SJCRH30 (cell line): Measurements from ENCODE around the gene GSTO1. TPM values are rescaled to one million over a fixed set of nuclear protein-coding genes. Genes with fewer than 3 reads are reported as not detected.

Source experiments
- DNase-seq, 2 experiments: peaks; one replicate each; pipeline ENCODE4 v3.0.0-alpha.2; 2015 to 2020
- H3K27ac ChIP-seq: fragments of 250-450 bp; sonication (Bioruptor Pico); 2 replicates; pipeline ENCODE4 v1.5.1; 2020; ENCODE audit warnings: mild to moderate bottlenecking, moderate library complexity
- H3K27me3 ChIP-seq: fragments of 250-450 bp; sonication (Bioruptor Pico); 2 replicates; pipeline ENCODE4 v1.5.1; 2020; ENCODE audit warnings: mild to moderate bottlenecking, moderate library complexity
- H3K36me3 ChIP-seq: fragments of 250-450 bp; sonication (Bioruptor Pico); 2 replicates; pipeline ENCODE4 v1.5.1; 2020; ENCODE audit warnings: mild to moderate bottlenecking, moderate library complexity
- H3K4me1 ChIP-seq: fragments of 250-450 bp; sonication (Bioruptor Pico); 2 replicates; pipeline ENCODE4 v1.5.1; 2020; ENCODE audit warnings: mild to moderate bottlenecking, moderate library complexity
- H3K4me3 ChIP-seq: fragments of 250-450 bp; sonication (Bioruptor Pico); 2 replicates; pipeline ENCODE4 v1.5.1; 2020; ENCODE audit warnings: mild to moderate bottlenecking, moderate library complexity
- H3K9me3 ChIP-seq: fragments of 250-450 bp; sonication (Bioruptor Pico); replicated peaks from 2 replicates; pipeline ENCODE4 v1.5.1; 2020; ENCODE audit warnings: mild to moderate bottlenecking, moderate library complexity
- total RNA-seq: library from RNA; depleted of rRNA; stranded (reverse); fragments of >200 nt; shearing (Covaris generic); gene quantifications from 2 replicates; pipeline ENCODE4 v1.2.3, GENCODE V29; 2014; rRNA removed

Gene GSTO1
- total RNA-seq, 1 experiment from 2014 or later = 51.7 TPM

DNA sequence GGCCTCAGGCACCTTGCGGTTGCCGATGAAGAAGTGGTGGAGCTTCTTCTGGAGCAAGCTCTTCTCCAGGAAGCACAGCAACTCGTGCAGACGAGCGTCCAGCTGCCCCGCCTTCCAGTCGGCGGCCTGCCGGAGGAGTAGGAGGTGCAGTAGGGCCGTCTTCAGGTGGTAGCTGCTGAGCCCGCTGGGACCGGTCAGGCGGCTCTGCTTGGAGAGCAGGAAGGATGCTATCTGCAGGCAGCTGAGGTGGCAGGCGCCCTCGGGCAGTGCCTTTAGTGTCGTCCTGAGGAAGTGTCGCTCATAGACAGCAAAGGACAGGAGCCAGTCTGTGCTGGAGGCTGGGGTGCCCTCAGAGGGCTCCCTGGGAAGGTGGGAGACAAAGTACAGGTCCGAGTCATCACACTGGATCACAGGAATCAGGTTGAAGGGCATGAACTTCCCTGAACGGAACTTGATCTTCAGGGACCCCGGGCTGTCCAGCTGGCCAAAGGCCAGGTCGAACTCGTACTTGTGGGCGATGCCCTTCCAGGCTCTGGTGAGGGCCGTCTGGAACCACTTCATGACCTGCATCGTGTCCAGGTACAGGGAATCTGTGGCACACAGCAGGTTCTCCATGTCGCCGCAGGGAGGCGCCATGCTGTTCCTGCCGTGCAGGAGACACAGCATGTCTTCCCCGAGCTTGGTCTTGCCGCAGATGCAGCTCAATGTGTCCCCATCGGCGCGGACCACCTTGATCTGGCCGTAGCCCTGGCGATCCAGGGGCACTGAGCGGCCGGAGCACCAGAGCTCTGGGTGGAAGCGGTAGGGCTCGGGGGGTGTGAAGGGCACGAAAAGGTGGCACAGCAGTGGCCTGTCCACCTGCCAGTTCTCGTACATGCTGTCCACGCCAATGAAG lies 60.1 kb downstream of the GSTO1 start:
- DNase-seq = no peak
- Histone ChIP-seq H3K27ac (no peak overlapping the region), H3K36me3 (peaks cover 16% of the 10 kb centered on the region; the same call in 1 of the 2 replicates), H3K9me3 (no peaks in the 10 kb centered on the region), H3K4me1 (peaks cover 16% of the 10 kb centered on the region), H3K27me3 (no peaks in the 10 kb centered on the region), H3K4me3 (no peak overlapping the region)

- no peaks in the 10 kb centered on the region for H3K9me3 ChIP-seq
- H3K4me3 ChIP-seq = no peak overlapping the region
- H3K36me3 ChIP-seq = peaks cover 16% of the 10 kb centered on the region; the same call in 1 of the 2 replicates
- H3K27ac ChIP-seq = no peak overlapping the region
- no peak for DNase-seq
- H3K4me1 ChIP-seq = peaks cover 19% of the 10 kb centered on the region
- no peaks in the 10 kb centered on the region for H3K27me3 ChIP-seq
Measured at GRCh38 chr10:104315486-104315921, 60.8 kb downstream of the GSTO1 start.

GRCh38 chr10:104316321-104317099 lies 61.8 kb downstream of the GSTO1 start:
- Histone ChIP-seq H3K9me3 (no peaks in the 10 kb centered on the region), H3K4me1 (peaks cover 19% of the 10 kb centered on the region), H3K36me3 (peaks cover 13% of the 10 kb centered on the region; the same call in 1 of the 2 replicates), H3K4me3 (no peak overlapping the region), H3K27ac (no peak overlapping the region), H3K27me3 (no peaks in the 10 kb centered on the region)
- DNase-seq = no peak

Other genes with a start within 250 kb of the GSTO1 start
- gene COL17A1, start 169.0 kb upstream of the GSTO1 start, total RNA-seq = not detected in 2 replicates
- gene SFR1, start 132.7 kb upstream of the GSTO1 start, total RNA-seq = 12.6 and 14.2 TPM in 2 replicates
- not detected in 2 replicates for gene CFAP43, start 22.5 kb upstream of the GSTO1 start, total RNA-seq
- 0.08 TPM in 1 of 2 replicates, not detected in the other for gene GSTO2, start 14.3 kb downstream of the GSTO1 start, total RNA-seq
- 4.9 and 5.3 TPM in 2 replicates for gene ITPRIP, start 83.6 kb downstream of the GSTO1 start, total RNA-seq
- gene CFAP58, start 98.9 kb downstream of the GSTO1 start, total RNA-seq = 0.08 TPM in 1 of 2 replicates, not detected in the other